ENCODE results near the gene COX7A2. TPM values are rescaled to one million over a fixed set of nuclear protein-coding genes. Genes with fewer than 3 reads are reported as not detected.

Gene COX7A2
- polyA plus RNA-seq, 4 donors: 214 to 1,298 (median 910) TPM

- H3K4me1 ChIP-seq (ENCODE audit: control insufficient read depth in 3 of 3, insufficient read depth in 2 of 3, low read depth in 1 of 3, low read length in 2 of 3): peaks cover 0 to 39% (median 0%) of the 10 kb centered on the region in 3 donors
- DNase-seq (peak; percentile 66 to 69), FAIRE-seq (no peak)
- H3K27me3 ChIP-seq (ENCODE audit: control insufficient read depth in 3 of 3, insufficient read depth in 3 of 3, low read length in 3 of 3): peaks cover 0 to 27% (median 10%) of the 10 kb centered on the region in 3 donors
- WGBS, 3 donors: 24 to 30% (median 25%) methylated on average over 10 of the region's 10 CpGs
- H3K27ac ChIP-seq (ENCODE audit: low read depth in 1 of 3, low read length in 2 of 3): peak overlapping the region in 1 of 3 donors; percentile 15
- H3K9me3 ChIP-seq (ENCODE audit: control insufficient read depth in 2 of 2, insufficient read depth in 1 of 2, low read depth in 1 of 2, low read length in 1 of 2): no peaks in the 10 kb centered on the region
- H3K36me3 ChIP-seq (ENCODE audit: control insufficient read depth in 3 of 3, insufficient read depth in 2 of 3, low read depth in 1 of 3, low read length in 3 of 3): no peaks in the 10 kb centered on the region
- no peak overlapping the region for H3K4me3 ChIP-seq (ENCODE audit: low read depth in 1 of 3, low read length in 3 of 3)
Observed at GRCh38 chr6:75210885-75211739, 32.5 kb downstream of the COX7A2 start.

GRCh38 chr6:75209184-75209723, 34.3 kb downstream of the COX7A2 start:
- no peak overlapping the region for H3K4me3 ChIP-seq (ENCODE audit: low read depth in 1 of 3, low read length in 3 of 3)
- DNase-seq (no peak), FAIRE-seq (no peak)
- WGBS, 3 donors: 19 to 28% (median 25%) methylated on average over 7 of the region's 7 CpGs
- H3K9me3 ChIP-seq (ENCODE audit: control insufficient read depth in 2 of 2, insufficient read depth in 1 of 2, low read depth in 1 of 2, low read length in 1 of 2): no peaks in the 10 kb centered on the region
- H3K4me1 ChIP-seq (ENCODE audit: control insufficient read depth in 3 of 3, insufficient read depth in 2 of 3, low read depth in 1 of 3, low read length in 2 of 3): peaks cover 0 to 43% (median 0%) of the 10 kb centered on the region in 3 donors
- peaks cover 0 to 46% (median 12%) of the 10 kb centered on the region in 3 donors for H3K27me3 ChIP-seq (ENCODE audit: control insufficient read depth in 3 of 3, insufficient read depth in 3 of 3, low read length in 3 of 3)
- no peak overlapping the region for H3K27ac ChIP-seq (ENCODE audit: low read depth in 1 of 3, low read length in 2 of 3)
- no peaks in the 10 kb centered on the region for H3K36me3 ChIP-seq (ENCODE audit: control insufficient read depth in 3 of 3, insufficient read depth in 2 of 3, low read depth in 1 of 3, low read length in 3 of 3)

GRCh38 chr6:75208298-75209183, 35.1 kb downstream of the COX7A2 start:
- Histone ChIP-seq H3K9me3 (ENCODE audit: control insufficient read depth in 2 of 2, insufficient read depth in 1 of 2, low read depth in 1 of 2, low read length in 1 of 2) (no peaks in the 10 kb centered on the region), H3K27me3 (ENCODE audit: control insufficient read depth in 3 of 3, insufficient read depth in 3 of 3, low read length in 3 of 3) (peaks cover 3 to 52% (median 12%) of the 10 kb centered on the region in 3 donors), H3K27ac (ENCODE audit: low read depth in 1 of 3, low read length in 2 of 3) (peak overlapping the region in 2 of 3 donors; percentile 23 to 48), H3K4me1 (ENCODE audit: control insufficient read depth in 3 of 3, insufficient read depth in 2 of 3, low read depth in 1 of 3, low read length in 2 of 3) (peaks cover 0 to 43% (median 0%) of the 10 kb centered on the region in 3 donors), H3K36me3 (ENCODE audit: control insufficient read depth in 3 of 3, insufficient read depth in 2 of 3, low read depth in 1 of 3, low read length in 3 of 3) (no peaks in the 10 kb centered on the region), H3K4me3 (ENCODE audit: low read depth in 1 of 3, low read length in 3 of 3) (peak overlapping the region in 1 of 3 donors; percentile 14)
- no peak for FAIRE-seq
- WGBS, 3 donors: 6 to 8% (median 6%) methylated on average over 33 of the region's 33 CpGs
- DNase-seq: peak; percentile 74 to 90

GRCh38 chr6:75206576-75207342, 36.8 kb downstream of the COX7A2 start:
- DNase-seq (no peak), FAIRE-seq (no peak)
- Histone ChIP-seq H3K27me3 (ENCODE audit: control insufficient read depth in 3 of 3, insufficient read depth in 3 of 3, low read length in 3 of 3) (peaks cover 4 to 64% (median 12%) of the 10 kb centered on the region in 3 donors), H3K9me3 (ENCODE audit: control insufficient read depth in 2 of 2, insufficient read depth in 1 of 2, low read depth in 1 of 2, low read length in 1 of 2) (no peaks in the 10 kb centered on the region), H3K4me1 (ENCODE audit: control insufficient read depth in 3 of 3, insufficient read depth in 2 of 3, low read depth in 1 of 3, low read length in 2 of 3) (peaks cover 0 to 40% (median 0%) of the 10 kb centered on the region in 3 donors), H3K36me3 (ENCODE audit: control insufficient read depth in 3 of 3, insufficient read depth in 2 of 3, low read depth in 1 of 3, low read length in 3 of 3) (peaks cover 0 to 5% (median 0%) of the 10 kb centered on the region in 3 donors), H3K27ac (ENCODE audit: low read depth in 1 of 3, low read length in 2 of 3) (peak overlapping the region in 2 of 3 donors; percentile 82 to 88), H3K4me3 (ENCODE audit: low read depth in 1 of 3, low read length in 3 of 3) (peak overlapping the region in 1 of 3 donors; percentile 62)
- 8 to 13% (median 11%) methylated on average over 35 of the region's 35 CpGs for WGBS, 3 donors

GRCh38 chr6:75205776-75206575, 37.6 kb downstream of the COX7A2 start, which contains the start of gene COL12A1:
Gene COL12A1, minus strand, starts transcription at chr6:75206053. Its CDS starts 3,261 bp downstream, at chr6:75202792.
- peaks cover 0 to 6% (median 0%) of the 10 kb centered on the region in 3 donors for H3K36me3 ChIP-seq (ENCODE audit: control insufficient read depth in 3 of 3, insufficient read depth in 2 of 3, low read depth in 1 of 3, low read length in 3 of 3)
- H3K4me3 ChIP-seq (ENCODE audit: low read depth in 1 of 3, low read length in 3 of 3): peak within 1 kb of the TSS; percentile 5 to 62 (median 29)
- WGBS, 3 donors: 1 to 3% (median 1%) methylated on average over 62 to 64 of the region's 64 CpGs
- H3K27me3 ChIP-seq (ENCODE audit: control insufficient read depth in 3 of 3, insufficient read depth in 3 of 3, low read length in 3 of 3): peaks cover 4 to 68% (median 12%) of the 10 kb centered on the region in 3 donors
- H3K27ac ChIP-seq (ENCODE audit: low read depth in 1 of 3, low read length in 2 of 3): peak within 1 kb of the TSS; percentile 17 to 88 (median 82)
- FAIRE-seq: no peak
- H3K4me1 ChIP-seq (ENCODE audit: control insufficient read depth in 3 of 3, insufficient read depth in 2 of 3, low read depth in 1 of 3, low read length in 2 of 3): peaks cover 0 to 35% (median 2%) of the 10 kb centered on the region in 3 donors
- no peaks in the 10 kb centered on the region for H3K9me3 ChIP-seq (ENCODE audit: control insufficient read depth in 2 of 2, insufficient read depth in 1 of 2, low read depth in 1 of 2, low read length in 1 of 2)
- DNase-seq: peak in 1 of 2 donors; percentile 75

GRCh38 chr6:75204959-75205775, 38.4 kb downstream of the COX7A2 start:
- FAIRE-seq (no peak), DNase-seq (no peak)
- peak overlapping the region; percentile 17 to 88 (median 82) for H3K27ac ChIP-seq (ENCODE audit: low read depth in 1 of 3, low read length in 2 of 3)
- H3K9me3 ChIP-seq (ENCODE audit: control insufficient read depth in 2 of 2, insufficient read depth in 1 of 2, low read depth in 1 of 2, low read length in 1 of 2): no peaks in the 10 kb centered on the region
- peaks cover 4 to 68% (median 12%) of the 10 kb centered on the region in 3 donors for H3K27me3 ChIP-seq (ENCODE audit: control insufficient read depth in 3 of 3, insufficient read depth in 3 of 3, low read length in 3 of 3)
- peaks cover 0 to 35% (median 2%) of the 10 kb centered on the region in 3 donors for H3K4me1 ChIP-seq (ENCODE audit: control insufficient read depth in 3 of 3, insufficient read depth in 2 of 3, low read depth in 1 of 3, low read length in 2 of 3)
- peaks cover 0 to 6% (median 0%) of the 10 kb centered on the region in 3 donors for H3K36me3 ChIP-seq (ENCODE audit: control insufficient read depth in 3 of 3, insufficient read depth in 2 of 3, low read depth in 1 of 3, low read length in 3 of 3)
- peak overlapping the region; percentile 5 to 62 (median 29) for H3K4me3 ChIP-seq (ENCODE audit: low read depth in 1 of 3, low read length in 3 of 3)
- WGBS, 3 donors: 2 to 4% (median 4%) methylated on average over 44 to 47 of the region's 47 CpGs
